ENCODE results near the gene SMIM22. TPM values are rescaled to one million over a fixed set of nuclear protein-coding genes. Genes with fewer than 3 reads are reported as not detected.
"Not testable (repeated sequence)": the region's sequence is repeated elsewhere in the genome, so short reads cannot be mapped to it uniquely, and the experiment has no call there.

The SMIM22 gene
- total RNA-seq, 1 experiment from 2014 or later = not detected

- peak; percentile 96 for DNase-seq (ENCODE audit: low read depth)
Observed at GRCh38 chr16:4768549-4769305, 26.4 kb upstream of the SMIM22 start.

DNA sequence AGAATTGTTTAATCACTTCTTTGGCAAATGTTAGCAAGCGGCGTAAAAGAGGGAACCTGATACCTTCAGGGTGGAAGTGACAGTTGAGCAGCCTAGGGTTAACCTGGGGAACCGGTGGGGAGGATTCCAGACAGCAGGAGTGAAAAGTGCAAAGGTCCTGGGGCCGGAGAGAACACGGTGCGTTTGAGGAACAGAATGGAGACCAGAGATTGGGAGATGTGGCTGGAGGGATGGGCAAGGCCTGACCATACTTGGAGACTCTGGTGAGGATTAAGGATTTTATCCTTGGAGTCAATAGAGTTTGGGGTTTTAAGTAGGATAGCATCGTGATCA lies 25.9 kb upstream of the SMIM22 start:
- DNase-seq (ENCODE audit: low read depth) = no peak

DNA sequence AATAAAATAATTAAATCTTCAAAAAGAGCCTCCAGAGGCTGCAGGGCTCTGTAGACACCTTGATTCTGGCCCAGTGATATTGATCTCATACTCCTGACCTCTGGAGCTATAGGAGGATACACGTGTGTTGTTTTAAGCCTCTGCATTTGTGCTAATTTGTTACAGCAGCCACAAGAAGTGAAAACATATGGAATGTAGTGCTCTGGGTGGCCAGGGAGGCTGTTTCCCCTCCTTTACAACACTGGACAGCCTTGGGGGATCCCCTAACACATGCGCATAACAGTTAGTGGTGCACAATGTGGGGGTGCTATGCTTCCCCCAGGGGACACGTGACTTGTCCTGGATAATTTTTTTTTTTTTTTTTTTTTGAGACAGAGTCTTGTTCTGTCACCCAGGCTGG lies 23.5 kb upstream of the SMIM22 start:
- no peak for DNase-seq (ENCODE audit: low read depth)

GRCh38 chr16:4772351-4772750 lies 22.8 kb upstream of the SMIM22 start:
- no peak for DNase-seq (ENCODE audit: low read depth)

GRCh38 chr16:4775005-4775404 lies 20.2 kb upstream of the SMIM22 start:
- no peak for DNase-seq (ENCODE audit: low read depth)

GRCh38 chr16:4776141-4776705 lies 18.9 kb upstream of the SMIM22 start:
- no peak for DNase-seq (ENCODE audit: low read depth)

DNA sequence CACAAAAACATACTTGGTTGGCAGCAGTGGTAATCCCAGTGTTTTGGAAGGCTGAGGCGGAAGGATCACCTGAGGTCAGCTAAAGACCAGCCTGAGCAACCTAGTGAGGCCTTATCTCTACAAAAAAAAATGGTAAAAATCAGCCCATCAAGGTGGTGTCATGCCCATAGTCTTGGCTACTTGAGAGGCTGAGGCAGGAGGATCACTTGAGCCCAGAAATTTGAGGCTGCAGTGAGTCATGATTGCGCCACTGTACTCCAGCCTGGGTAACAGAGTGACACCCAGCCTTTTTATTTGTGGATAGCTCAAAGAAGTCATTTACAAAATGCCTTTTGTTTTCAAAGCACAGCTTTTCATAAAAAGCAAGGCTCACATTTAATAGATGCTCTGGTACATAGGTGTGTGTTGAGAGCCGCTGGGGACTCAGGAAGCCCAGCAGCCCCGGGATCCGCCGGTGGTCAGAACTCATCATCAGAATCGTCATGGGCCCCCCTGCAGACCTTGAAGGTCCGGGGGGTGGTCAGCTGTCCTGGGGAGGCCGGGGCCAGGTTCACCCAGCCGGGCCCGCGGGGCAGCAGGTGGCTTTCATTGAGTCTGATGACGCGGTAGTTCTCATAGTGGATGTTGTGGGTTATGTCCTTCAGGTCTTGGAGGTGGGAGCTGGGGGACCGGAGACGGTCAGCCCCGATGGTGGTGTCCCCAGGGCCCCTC lies 17.7 kb upstream of the SMIM22 start:
- no peak for DNase-seq (ENCODE audit: low read depth)

GRCh38 chr16:4778050-4778392 lies 17.1 kb upstream of the SMIM22 start:
- no peak for DNase-seq (ENCODE audit: low read depth)

GRCh38 chr16:4780235-4780634 lies 14.9 kb upstream of the SMIM22 start:
- DNase-seq (ENCODE audit: low read depth) = peak; percentile 33

- no peak for DNase-seq (ENCODE audit: low read depth)
Observed at GRCh38 chr16:4783251-4783950, 11.8 kb upstream of the SMIM22 start.

- DNase-seq (ENCODE audit: low read depth) = no peak
Observed at GRCh38 chr16:4783951-4784336, 11.2 kb upstream of the SMIM22 start.

DNA sequence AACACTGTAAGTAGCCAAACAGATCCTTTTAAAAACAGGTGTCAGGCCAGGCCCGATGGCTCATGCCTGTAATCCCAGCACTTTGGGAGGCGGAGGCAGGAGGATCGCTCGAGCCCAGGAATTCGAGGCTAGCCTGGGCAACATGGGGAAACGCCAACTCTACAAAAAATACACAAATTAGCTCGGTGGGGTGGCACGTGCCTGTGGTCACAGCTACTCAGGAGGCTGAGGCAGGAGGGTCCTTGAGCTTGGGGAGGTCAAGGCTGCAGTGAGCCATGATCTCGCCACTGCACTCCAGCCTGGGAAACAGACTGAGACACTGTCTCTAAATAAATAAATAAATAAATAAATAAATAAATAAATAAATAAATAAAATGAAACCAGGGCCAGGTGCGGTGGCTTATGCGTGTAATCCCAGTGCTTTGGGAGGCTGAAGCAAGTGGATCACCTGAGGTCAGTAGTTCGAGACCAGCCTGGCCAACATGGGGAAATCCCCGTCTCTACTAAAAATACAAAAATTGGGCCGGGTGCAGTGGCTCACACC lies 10.7 kb upstream of the SMIM22 start:
- not testable (repeated sequence) for DNase-seq (ENCODE audit: low read depth)

- DNase-seq (ENCODE audit: low read depth) = no peak
Observed at GRCh38 chr16:4785758-4786433, 9.3 kb upstream of the SMIM22 start.

- no peak for DNase-seq (ENCODE audit: low read depth)
Observed at GRCh38 chr16:4787068-4787467, 8.1 kb upstream of the SMIM22 start.

- no peak for DNase-seq (ENCODE audit: low read depth)
Observed at GRCh38 chr16:4787627-4788482, 7.3 kb upstream of the SMIM22 start, which contains the start of gene SEPTIN12. SEPTIN12 (minus strand) TSS chr16:4788345; CDS start chr16:4787645, 700 bp downstream.

DNA sequence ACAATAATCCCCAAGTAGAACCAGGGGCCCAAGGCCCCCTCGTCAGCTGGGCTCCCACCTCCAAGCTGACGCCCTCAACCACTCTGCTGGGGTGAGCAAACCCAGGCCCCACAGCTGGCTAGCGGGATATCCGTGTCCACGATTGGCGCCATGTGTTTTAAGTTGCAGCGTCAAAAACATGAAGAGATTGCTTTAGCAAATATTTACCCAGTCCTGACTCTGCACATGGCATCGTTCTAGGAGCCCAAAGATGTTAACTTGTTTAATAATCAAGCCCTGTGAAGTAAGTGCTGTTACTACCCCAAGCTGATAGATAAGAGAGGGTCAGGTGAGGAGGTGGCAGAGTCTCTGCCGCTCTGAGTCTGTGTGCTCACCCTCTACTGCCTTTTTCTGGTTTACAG lies 6.7 kb upstream of the SMIM22 start:
- DNase-seq (ENCODE audit: low read depth) = no peak

DNA sequence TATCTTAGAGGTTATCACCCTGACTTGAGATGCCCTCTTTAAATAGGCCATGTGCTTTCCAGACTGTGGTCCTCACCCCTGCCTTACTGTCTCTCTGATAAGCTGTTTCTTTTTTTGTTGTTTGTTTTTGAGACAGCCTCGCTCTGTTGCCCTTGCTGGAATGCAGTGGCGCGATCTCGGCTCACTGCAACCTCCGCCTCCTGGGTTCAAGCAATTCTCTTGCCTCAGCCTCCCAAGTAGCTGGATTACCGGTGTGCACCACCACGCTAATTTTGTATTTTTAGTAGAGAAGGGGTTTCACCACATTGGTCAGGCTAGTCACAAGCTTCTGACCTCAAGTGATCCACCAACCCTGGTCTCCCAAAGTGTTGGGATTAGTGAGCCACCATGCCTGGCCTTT lies 6.3 kb upstream of the SMIM22 start:
- no peak for DNase-seq (ENCODE audit: low read depth)

DNA sequence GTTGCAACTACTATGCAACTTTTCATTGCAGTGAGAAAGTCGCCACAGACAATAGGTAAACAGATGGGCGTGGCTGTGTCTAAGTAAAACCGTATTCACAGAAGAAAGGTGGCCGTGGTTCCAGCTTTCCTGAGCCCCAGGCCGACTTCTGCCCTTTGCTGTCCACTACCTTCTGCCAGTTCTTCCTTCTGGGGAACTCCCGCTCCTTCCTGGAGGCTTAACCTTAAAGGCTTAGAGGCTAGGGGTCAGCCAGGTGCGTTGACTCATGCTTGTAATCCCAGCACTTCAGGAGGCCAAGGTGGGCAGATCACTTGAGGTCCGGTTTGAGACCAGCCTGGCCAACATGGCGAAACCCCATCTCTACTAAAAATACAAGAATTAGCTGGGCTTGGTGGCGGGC lies 4.9 kb upstream of the SMIM22 start:
- DNase-seq (ENCODE audit: low read depth) = no peak

GRCh38 chr16:4790871-4791270 lies 4.3 kb upstream of the SMIM22 start:
- DNase-seq (ENCODE audit: low read depth) = no peak

DNA sequence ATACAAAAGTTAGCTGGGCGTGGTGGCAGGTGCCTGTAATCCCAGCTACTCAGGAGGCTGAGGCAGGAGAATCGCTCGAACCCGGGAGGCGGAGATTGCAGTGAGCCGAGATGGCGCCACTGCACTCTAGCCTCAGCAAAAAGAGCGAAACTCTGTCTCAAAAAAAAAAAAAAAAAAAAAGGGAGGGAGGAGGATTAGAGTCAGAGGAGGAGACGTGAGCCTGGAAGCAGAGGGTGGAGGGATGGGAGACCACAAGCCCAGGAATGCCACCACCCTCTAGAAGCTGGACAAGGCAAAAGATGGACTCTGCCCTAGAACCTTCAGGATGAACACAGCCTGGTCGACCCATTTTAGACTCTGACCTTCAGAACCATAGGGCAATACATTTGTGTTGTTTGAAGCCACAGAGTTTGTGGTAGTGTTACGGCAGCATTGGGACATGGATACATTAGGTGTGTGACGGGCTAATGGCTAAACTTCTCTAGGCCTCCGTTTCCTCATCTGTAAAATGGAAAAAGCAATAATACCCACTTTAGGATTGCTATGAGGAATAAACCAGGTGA lies 2.1 kb upstream of the SMIM22 start:
- DNase-seq (ENCODE audit: low read depth) = no peak
